Measurements from ENCODE around the gene MED22.

DNA sequence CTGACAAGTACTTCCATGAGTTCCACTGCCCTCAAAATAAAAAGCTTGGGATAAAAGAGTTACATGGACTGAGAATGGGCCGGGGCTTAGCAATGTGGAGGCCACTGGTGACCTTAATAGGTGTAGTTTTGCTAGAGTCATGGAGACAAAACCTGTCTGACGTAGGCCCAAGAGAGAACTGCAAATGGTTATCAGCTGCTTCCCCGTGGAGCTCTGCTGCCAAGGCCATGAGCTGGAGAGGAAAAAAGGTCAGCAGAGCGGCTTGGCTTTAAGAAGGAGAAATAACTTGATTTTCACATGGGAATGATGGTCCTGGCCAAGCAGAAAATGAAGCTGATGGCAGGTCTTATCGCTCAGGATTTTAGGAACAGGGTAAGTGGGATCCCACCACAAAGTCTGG, 8.3 kb downstream of the MED22 start:
- TF ChIP-seq CTCF (conservative IDR thresholded peaks at IDR 0.05 in 1 of 2, IDR thresholded peaks at IDR 0.05 in 1 of 2; ENCODE audit: low read depth in 1 of 2, low read length in 2 of 2) (no peak), EZH2 (IDR thresholded peaks at IDR 0.05; ENCODE audit: low read length, missing control alignments) (no peak)
